ENCODE measurements around the gene ART5.

ART5 gene

GRCh38 chr11:3622521-3622920, 19.3 kb downstream of the ART5 start:
- H3K4me3 ChIP-seq (ENCODE audit: low read depth, low read length), result no peak overlapping the region
- no peak for DNase-seq (ENCODE audit: low read depth)
- TF ChIP-seq, protein P1, sequence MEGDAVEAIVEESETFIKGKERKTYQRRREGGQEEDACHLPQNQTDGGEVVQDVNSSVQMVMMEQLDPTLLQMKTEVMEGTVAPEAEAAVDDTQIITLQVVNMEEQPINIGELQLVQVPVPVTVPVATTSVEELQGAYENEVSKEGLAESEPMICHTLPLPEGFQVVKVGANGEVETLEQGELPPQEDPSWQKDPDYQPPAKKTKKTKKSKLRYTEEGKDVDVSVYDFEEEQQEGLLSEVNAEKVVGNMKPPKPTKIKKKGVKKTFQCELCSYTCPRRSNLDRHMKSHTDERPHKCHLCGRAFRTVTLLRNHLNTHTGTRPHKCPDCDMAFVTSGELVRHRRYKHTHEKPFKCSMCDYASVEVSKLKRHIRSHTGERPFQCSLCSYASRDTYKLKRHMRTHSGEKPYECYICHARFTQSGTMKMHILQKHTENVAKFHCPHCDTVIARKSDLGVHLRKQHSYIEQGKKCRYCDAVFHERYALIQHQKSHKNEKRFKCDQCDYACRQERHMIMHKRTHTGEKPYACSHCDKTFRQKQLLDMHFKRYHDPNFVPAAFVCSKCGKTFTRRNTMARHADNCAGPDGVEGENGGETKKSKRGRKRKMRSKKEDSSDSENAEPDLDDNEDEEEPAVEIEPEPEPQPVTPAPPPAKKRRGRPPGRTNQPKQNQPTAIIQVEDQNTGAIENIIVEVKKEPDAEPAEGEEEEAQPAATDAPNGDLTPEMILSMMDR (IDR thresholded peaks at IDR 0.05; ENCODE audit: control insufficient read depth, extremely low read depth, insufficient read depth), result no peak

DNA sequence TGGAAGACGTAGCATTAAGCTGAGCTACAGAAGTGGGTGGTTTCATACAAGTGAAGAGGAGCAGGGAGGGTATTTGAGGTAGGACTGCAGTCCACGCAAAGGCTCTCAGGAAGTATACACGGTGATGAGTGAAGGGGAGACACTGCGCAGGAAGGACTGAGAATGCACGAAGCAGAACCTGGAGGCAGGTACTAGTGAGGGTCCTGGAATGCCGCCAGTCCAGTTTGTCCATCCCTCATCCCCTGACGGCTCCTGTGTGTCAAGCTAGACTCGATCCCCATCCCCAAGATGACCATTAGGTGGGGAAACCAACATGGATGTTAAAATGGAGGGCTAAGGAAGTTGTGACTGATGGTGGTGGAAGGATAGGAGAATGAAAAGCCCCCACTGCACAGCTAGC, 23.8 kb downstream of the ART5 start:
- no peak overlapping the region for H3K4me3 ChIP-seq (ENCODE audit: low read depth, low read length)
- TF ChIP-seq, protein P1 (IDR thresholded peaks at IDR 0.05; ENCODE audit: control insufficient read depth, extremely low read depth, insufficient read depth), result no peak
- no peak for DNase-seq (ENCODE audit: low read depth)

DNA sequence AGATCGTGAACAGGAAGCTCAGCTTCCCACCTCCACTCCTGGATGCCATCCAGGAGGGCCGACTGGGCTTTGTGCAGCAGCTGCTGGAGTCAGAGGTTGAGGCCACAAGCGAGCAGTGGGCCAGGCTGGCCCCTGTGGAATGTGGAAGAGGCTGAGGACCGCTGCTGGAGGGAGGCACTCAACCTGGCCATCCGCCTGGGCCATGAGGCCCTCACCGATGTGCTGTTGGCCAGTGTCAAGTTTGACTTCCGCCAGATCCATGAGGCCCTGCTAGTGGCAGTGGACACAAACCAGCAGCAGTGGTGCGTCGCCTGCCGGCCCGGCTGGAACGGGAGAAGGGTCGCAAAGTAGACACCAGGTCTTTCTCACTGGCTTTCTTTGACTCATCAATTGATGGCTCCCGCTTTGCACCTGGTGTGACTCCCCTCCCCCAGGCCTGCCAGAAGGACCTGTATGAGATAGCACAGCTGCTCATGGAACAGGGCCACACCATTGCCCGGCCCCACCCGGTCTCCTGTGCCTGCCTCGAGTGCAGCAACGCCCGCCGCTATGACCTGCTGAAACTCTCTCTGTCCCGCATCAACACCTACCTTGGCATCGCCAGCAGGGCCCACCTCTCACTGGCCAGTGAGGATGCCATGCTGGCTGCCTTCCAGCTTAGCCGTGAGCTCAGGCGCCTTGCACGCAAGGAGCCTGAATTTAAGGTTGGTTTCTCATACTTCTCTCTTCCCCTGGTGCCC, 24.9 kb downstream of the ART5 start:
- no peak for DNase-seq (ENCODE audit: low read depth)
- TF ChIP-seq, protein P1 (IDR thresholded peaks at IDR 0.05; ENCODE audit: control insufficient read depth, extremely low read depth, insufficient read depth), result no peak
- H3K4me3 ChIP-seq (ENCODE audit: low read depth, low read length), result no peak overlapping the region

DNA sequence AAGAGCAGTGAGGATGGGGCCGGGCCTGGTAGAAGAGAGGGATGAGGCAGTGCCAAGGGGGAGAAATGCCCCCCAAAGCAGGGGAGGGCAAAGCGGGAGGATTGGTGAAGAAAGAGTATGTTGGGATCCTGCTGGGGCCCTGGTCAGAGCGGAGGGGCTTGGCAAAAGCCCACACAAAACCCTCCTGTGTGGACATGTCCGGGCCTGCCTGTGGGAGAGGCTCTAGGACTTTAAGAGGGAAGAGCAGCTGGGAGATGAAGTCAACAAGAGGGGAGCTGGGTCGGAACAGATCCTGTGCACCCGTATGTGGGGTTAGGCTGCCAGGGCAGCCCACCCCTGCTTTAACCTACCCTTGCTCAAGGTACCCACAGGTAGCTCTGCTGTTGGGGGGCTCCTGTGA, 25.8 kb downstream of the ART5 start:
- DNase-seq (ENCODE audit: low read depth), result no peak
- TF ChIP-seq, protein P1 (IDR thresholded peaks at IDR 0.05; ENCODE audit: control insufficient read depth, extremely low read depth, insufficient read depth), result no peak
- H3K4me3 ChIP-seq (ENCODE audit: low read depth, low read length), result no peak overlapping the region

DNA sequence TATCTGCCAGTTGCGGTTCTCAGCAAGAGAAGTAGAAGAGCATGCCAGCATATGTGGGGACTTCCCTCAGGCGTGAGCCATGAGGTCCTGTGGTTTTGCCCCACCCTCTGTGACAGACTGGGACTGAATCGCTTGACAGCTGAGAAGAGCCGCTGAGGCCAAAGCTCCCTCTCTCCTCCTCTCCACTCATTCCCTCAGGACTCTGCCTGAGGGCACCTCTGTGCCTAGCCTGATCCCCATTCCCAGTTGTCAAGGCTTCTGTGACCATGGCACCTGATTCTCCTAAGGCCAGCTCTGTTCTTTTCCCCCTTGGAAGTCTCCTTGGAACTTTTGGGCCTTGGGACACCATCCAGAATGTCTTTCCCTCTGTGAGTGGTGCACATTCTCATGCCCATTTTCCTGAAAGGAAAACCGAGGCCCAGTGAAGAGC, 27.0 kb downstream of the ART5 start:
- TF ChIP-seq, protein P1 (IDR thresholded peaks at IDR 0.05; ENCODE audit: control insufficient read depth, extremely low read depth, insufficient read depth), result no peak
- no peak for DNase-seq (ENCODE audit: low read depth)
- H3K4me3 ChIP-seq (ENCODE audit: low read depth, low read length), result no peak overlapping the region

DNA sequence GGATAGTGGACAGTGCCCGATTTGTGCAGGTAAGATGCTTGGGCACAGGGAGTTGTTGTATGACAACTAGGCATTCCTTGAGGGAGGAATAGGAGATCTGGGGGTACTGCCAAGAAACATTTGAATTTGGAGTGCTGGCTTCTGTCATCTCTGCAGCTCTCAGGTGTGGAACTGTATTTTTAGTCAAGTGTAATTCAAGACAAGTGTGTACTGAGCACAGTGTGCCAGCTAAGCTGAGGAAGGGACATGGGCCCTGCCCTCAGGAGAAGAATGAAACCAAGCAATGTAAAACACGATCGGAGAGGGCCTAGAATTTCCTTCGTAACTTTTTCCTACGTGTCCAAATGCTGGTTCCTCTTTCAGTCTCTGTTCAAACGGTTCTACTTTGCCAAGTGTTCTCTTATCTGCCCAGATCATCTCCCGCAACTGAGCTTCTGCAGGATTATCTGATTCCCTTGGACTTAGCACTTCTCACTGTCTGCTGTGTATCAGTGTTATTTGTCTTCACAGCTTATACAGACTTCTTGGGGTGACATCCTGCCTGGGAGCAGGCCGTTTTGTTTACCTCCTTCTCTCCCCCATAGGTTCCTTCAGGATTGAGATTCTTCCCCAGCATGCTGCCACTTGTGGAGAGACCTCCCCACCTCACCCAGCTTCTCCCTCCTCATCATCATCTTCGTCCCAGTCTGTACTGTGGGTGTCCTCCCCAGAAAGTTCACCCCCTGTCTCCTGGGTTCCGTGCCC, 27.6 kb downstream of the ART5 start:
- H3K4me3 ChIP-seq (ENCODE audit: low read depth, low read length), result no peak overlapping the region
- no peak for DNase-seq (ENCODE audit: low read depth)

More for the DNA sequence above, 27.6 kb downstream of the ART5 start:
- TF ChIP-seq, protein P1 (IDR thresholded peaks at IDR 0.05; ENCODE audit: control insufficient read depth, extremely low read depth, insufficient read depth), result no peak

All from LNCaP clone FGC (cell line).